ENCODE data around the gene LCN1. TPM values are rescaled to one million over a fixed set of nuclear protein-coding genes. Genes with fewer than 3 reads are reported as not detected.
A peak's percentile ranks its signal among the peaks of the same experiment; 100 is the strongest.

LCN1 gene
- total RNA-seq, 1 donor from 2014 or later: not detected

- no peak for DNase-seq (ENCODE audit: extremely low spot score, unreplicated experiment)
- no peaks in the 10 kb centered on the region for H3K4me1 Mint-ChIP-seq (ENCODE audit: unreplicated experiment)
- peaks cover 5% of the 10 kb centered on the region for H3K27me3 Mint-ChIP-seq (ENCODE audit: unreplicated experiment)
- no peak overlapping the region for H3K27ac Mint-ChIP-seq (ENCODE audit: unreplicated experiment)
- H3K36me3 Mint-ChIP-seq (ENCODE audit: unreplicated experiment): no peaks in the 10 kb centered on the region
- H3K9me3 Mint-ChIP-seq (ENCODE audit: unreplicated experiment): peaks cover 15% of the 10 kb centered on the region
- no peak for TF ChIP-seq CTCF (IDR thresholded peaks at IDR 0.05)
- H3K4me3 Mint-ChIP-seq (ENCODE audit: unreplicated experiment): no peak overlapping the region
These were observed 51.9 kb downstream of the LCN1 start for GRCh38 chr9:135573124-135573523.

GRCh38 chr9:135574331-135574730, 53.1 kb downstream of the LCN1 start:
- Mint-ChIP-seq H3K4me1 (ENCODE audit: unreplicated experiment) (no peaks in the 10 kb centered on the region), H3K27me3 (ENCODE audit: unreplicated experiment) (peaks cover 1% of the 10 kb centered on the region), H3K27ac (ENCODE audit: unreplicated experiment) (no peak overlapping the region), H3K36me3 (ENCODE audit: unreplicated experiment) (no peaks in the 10 kb centered on the region), H3K4me3 (ENCODE audit: unreplicated experiment) (no peak overlapping the region), H3K9me3 (ENCODE audit: unreplicated experiment) (peaks cover 10% of the 10 kb centered on the region)
- peak; percentile 73 for DNase-seq (ENCODE audit: extremely low spot score, unreplicated experiment)
- TF ChIP-seq CTCF (IDR thresholded peaks at IDR 0.05): no peak

GRCh38 chr9:135574943-135575342, 53.7 kb downstream of the LCN1 start:
- no peak for TF ChIP-seq CTCF (IDR thresholded peaks at IDR 0.05)
- H3K9me3 Mint-ChIP-seq (ENCODE audit: unreplicated experiment): peaks cover 3% of the 10 kb centered on the region
- no peak overlapping the region for H3K27ac Mint-ChIP-seq (ENCODE audit: unreplicated experiment)
- no peak overlapping the region for H3K4me3 Mint-ChIP-seq (ENCODE audit: unreplicated experiment)
- H3K4me1 Mint-ChIP-seq (ENCODE audit: unreplicated experiment): no peaks in the 10 kb centered on the region
- no peaks in the 10 kb centered on the region for H3K36me3 Mint-ChIP-seq (ENCODE audit: unreplicated experiment)
- DNase-seq (ENCODE audit: extremely low spot score, unreplicated experiment): peak; percentile 83
- no peaks in the 10 kb centered on the region for H3K27me3 Mint-ChIP-seq (ENCODE audit: unreplicated experiment)

Other genes starting within 250 kb of the LCN1 start
- gene PPP1R26, start 41.7 kb upstream of the LCN1 start, total RNA-seq: 19.5 and 21.1 TPM in 2 replicates
- 33.4 and 35.6 TPM in 2 replicates for gene MRPS2, start 20.8 kb upstream of the LCN1 start, total RNA-seq
- not detected in 2 replicates for gene OBP2A, start 24.7 kb downstream of the LCN1 start, total RNA-seq
- not detected in 2 replicates for gene PAEP, start 40.3 kb downstream of the LCN1 start, total RNA-seq
- not detected in 2 replicates for gene GLT6D1, start 118.1 kb downstream of the LCN1 start, total RNA-seq
- gene LCN9, start 141.9 kb downstream of the LCN1 start, total RNA-seq: not detected in 2 replicates
- not detected in 2 replicates for gene SOHLH1, start 178.0 kb downstream of the LCN1 start, total RNA-seq
- gene KCNT1, start 180.7 kb downstream of the LCN1 start, total RNA-seq: not detected in 2 replicates

Measured in osteocyte (in vitro differentiated cells).